HepG2 (cell line): Measurements from ENCODE around the gene CUL9.

Source experiments
- CTCF ChIP-seq: sonication (generic); formaldehyde crosslinking; IDR thresholded peaks from 2 replicates; pipeline ENCODE4 v1.5.0; 2020; ENCODE audit warnings: mild to moderate bottlenecking, missing genetic modification reagents, moderate library complexity
- ELF1 ChIP-seq: sonication (generic); formaldehyde crosslinking; IDR thresholded peaks from 2 replicates; pipeline ENCODE4 v1.4.0; 2020; ENCODE audit warnings: missing genetic modification reagents

DNA sequence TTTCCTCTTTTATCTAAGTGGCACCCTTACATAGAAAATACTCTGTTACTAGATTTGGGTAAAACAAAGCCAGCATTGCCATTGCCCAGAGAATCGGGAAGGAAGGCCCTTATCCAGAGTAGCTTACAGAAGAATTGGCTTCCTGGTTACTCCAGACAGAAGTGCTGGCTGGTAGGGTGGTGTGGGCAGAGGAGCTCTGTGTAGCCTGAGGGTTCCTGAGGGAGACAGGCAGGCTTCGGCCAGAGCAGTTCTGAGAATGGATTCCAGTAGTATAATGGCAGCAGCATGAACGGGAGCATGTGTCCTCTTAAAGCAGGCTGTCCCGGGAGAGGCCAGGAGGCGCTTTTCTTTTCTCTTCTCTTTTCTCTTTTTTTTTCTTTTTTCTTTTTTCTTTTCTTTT lies 11.9 kb downstream of the CUL9 start:
- TF ChIP-seq ELF1 (CRISPR knock-in tag) (no peak), CTCF (no peak)
